ENCODE measurements around the gene SLC5A4.

GRCh38 chr22:32175683-32176644 lies 79.2 kb downstream of the SLC5A4 start:
- TF ChIP-seq CTCF (IDR thresholded peaks at IDR 0.05 in 2 of 3, conservative IDR thresholded peaks at IDR 0.05 in 1 of 3; ENCODE audit: control insufficient read depth in 2 of 3, extremely low read depth in 1 of 3, insufficient read depth in 1 of 3, low read depth in 3 of 3, low read length in 3 of 3) (no peak), TCF7 (IDR thresholded peaks at IDR 0.05; ENCODE audit: borderline replicate concordance) (no peak), CEBPB (IDR thresholded peaks at IDR 0.05; ENCODE audit: borderline replicate concordance in 1 of 2, low read depth in 2 of 2, low read length in 2 of 2) (no peak), POLR2A (IDR thresholded peaks at IDR 0.05; ENCODE audit: low read depth, low read length) (no peak), MYC (IDR thresholded peaks at IDR 0.05; ENCODE audit: insufficient read depth, insufficient read length, insufficient replicate concordance, low read length, severe bottlenecking) (no peak), ZNF274 (IDR thresholded peaks at IDR 0.05; ENCODE audit: insufficient read depth, insufficient read length) (no peak), ATF2 (IDR thresholded peaks at IDR 0.05; ENCODE audit: low read length) (no peak)
